Thoracic aorta (tissue), 2 donors: ENCODE measurements around the gene ZNF213. TPM values are rescaled to one million over a fixed set of nuclear protein-coding genes. Genes with fewer than 3 reads are reported as not detected.
"Not testable (repeated sequence)": the region's sequence is repeated elsewhere in the genome, so short reads cannot be mapped to it uniquely, and the experiment has no call there.

ENCODE experiments used
- ATAC-seq: fragments of 150-250 bp; one replicate; pipeline ENCODE4 v1.8.0; 2017; ENCODE audit warnings: low read depth; ENCODE audit not compliant: insufficient number of reproducible peaks, low FRiP score
- DNase-seq: peaks from one replicate; pipeline ENCODE4 v3.0.0-alpha.2; 2020; ENCODE audit warnings: low spot score
- H3K27ac ChIP-seq, 2 donors: fragments of 200-600 bp; sonication (generic); 1 replicate in 1 of 2; 2 replicates in 1 of 2; pipeline ENCODE4 v1.5.1; 2016; ENCODE audit warnings: mild to moderate bottlenecking in 2 of 2, moderate library complexity in 2 of 2
- H3K27me3 ChIP-seq: fragments of 200-600 bp; sonication (generic); replicated peaks from 2 replicates; pipeline ENCODE4 v1.6.0; 2016; ENCODE audit warnings: mild to moderate bottlenecking; ENCODE audit not compliant: insufficient read depth
- H3K36me3 ChIP-seq: fragments of 200-600 bp; sonication (generic); one replicate; pipeline ENCODE4 v1.5.1; 2016
- H3K4me1 ChIP-seq, 2 donors: fragments of 200-600 bp; sonication (generic); 1 replicate in 1 of 2; 2 replicates in 1 of 2; pipeline versions ENCODE4 v1.5.1 to v1.6.0; 2016; ENCODE audit warnings: low read depth in 2 of 2, mild to moderate bottlenecking in 1 of 2; ENCODE audit not compliant: control insufficient read depth in 1 of 2
- H3K4me3 ChIP-seq: fragments of 200-600 bp; sonication (generic); 2 replicates; pipeline ENCODE4 v1.5.1; 2016; ENCODE audit warnings: mild to moderate bottlenecking
- H3K9me3 ChIP-seq: fragments of 200-600 bp; sonication (generic); 2 replicates; pipeline ENCODE4 v1.5.1; 2016
- CTCF ChIP-seq: fragments of 200-600 bp; sonication (generic); IDR thresholded peaks from one replicate; pipeline ENCODE4 v1.5.1; 2019; ENCODE audit warnings: antibody characterized with exemption
- total RNA-seq, 2 donors: library from RNA; depleted of rRNA; stranded (reverse); fragments of >200 nt; gene quantifications; one replicate each; pipeline versions ENCODE4 v1.1.0 to v1.2.3, GENCODE V29; 2016

Gene ZNF213
- total RNA-seq, 2 donors from 2014 or later = 5.9 to 16.2 TPM

GRCh38 chr16:3133844-3134243 lies 985 bp upstream of the ZNF213 start:
- Histone ChIP-seq H3K36me3 (peaks cover 5% of the 10 kb centered on the region), H3K27ac (peak overlapping the region; percentile 91 to 93), H3K9me3 (no peaks in the 10 kb centered on the region), H3K4me1 (peaks cover 5 to 31% of the 10 kb centered on the region in 2 donors), H3K27me3 (no peaks in the 10 kb centered on the region), H3K4me3 (peak overlapping the region; percentile 90)
- ATAC-seq (no peak), DNase-seq (no peak)
- no peak for TF ChIP-seq CTCF

- Histone ChIP-seq H3K4me1 (peaks cover 3 to 18% of the 10 kb centered on the region in 2 donors), H3K27ac (peak overlapping the region; percentile 76 to 86), H3K4me3 (peak overlapping the region; percentile 90), H3K27me3 (no peaks in the 10 kb centered on the region), H3K36me3 (peaks cover 5% of the 10 kb centered on the region), H3K9me3 (no peaks in the 10 kb centered on the region)
- DNase-seq (no peak), ATAC-seq (no peak)
- TF ChIP-seq CTCF = no peak
Measured at GRCh38 chr16:3135126-3135715, 392 bp downstream of the ZNF213 start.

GRCh38 chr16:3137267-3137666 lies 2.4 kb downstream of the ZNF213 start:
- Histone ChIP-seq H3K27ac (no peak overlapping the region), H3K4me1 (peaks cover 3 to 18% of the 10 kb centered on the region in 2 donors), H3K36me3 (peaks cover 10% of the 10 kb centered on the region), H3K27me3 (no peaks in the 10 kb centered on the region), H3K4me3 (no peak overlapping the region), H3K9me3 (no peaks in the 10 kb centered on the region)
- no peak for ATAC-seq
- no peak for TF ChIP-seq CTCF
- DNase-seq = no peak

- Histone ChIP-seq H3K27me3 (no peaks in the 10 kb centered on the region), H3K9me3 (no peaks in the 10 kb centered on the region), H3K36me3 (peaks cover 16% of the 10 kb centered on the region), H3K27ac (no peak overlapping the region), H3K4me3 (no peak overlapping the region), H3K4me1 (peaks cover 3 to 18% of the 10 kb centered on the region in 2 donors)
- DNase-seq = no peak
- TF ChIP-seq CTCF = no peak
- ATAC-seq = no peak
Measured at GRCh38 chr16:3138342-3138741, 3.5 kb downstream of the ZNF213 start.

GRCh38 chr16:3138823-3139426 lies 4.1 kb downstream of the ZNF213 start:
- Histone ChIP-seq H3K36me3 (peaks cover 16% of the 10 kb centered on the region), H3K4me3 (no peak overlapping the region), H3K27me3 (no peaks in the 10 kb centered on the region), H3K4me1 (peaks cover under 1 to 19% of the 10 kb centered on the region in 2 donors), H3K27ac (no peak overlapping the region), H3K9me3 (no peaks in the 10 kb centered on the region)
- no peak for TF ChIP-seq CTCF
- DNase-seq (no peak), ATAC-seq (no peak)

GRCh38 chr16:3139561-3139960 lies 4.7 kb downstream of the ZNF213 start:
- H3K4me1 ChIP-seq = peaks cover 0 to 16% of the 10 kb centered on the region in 2 donors
- peaks cover 16% of the 10 kb centered on the region for H3K36me3 ChIP-seq
- H3K27ac ChIP-seq, ATAC-seq, H3K9me3 ChIP-seq, H3K27me3 ChIP-seq, DNase-seq, H3K4me3 ChIP-seq: not testable (repeated sequence)
